ENCODE data around the gene CISD1. TPM values are rescaled to one million over a fixed set of nuclear protein-coding genes. Genes with fewer than 3 reads are reported as not detected.
"Not testable (repeated sequence)": the region's sequence is repeated elsewhere in the genome, so short reads cannot be mapped to it uniquely, and the experiment has no call there.

The CISD1 gene
- total RNA-seq = 10 to 100 TPM in 2 of 3 donors, 1 to 10 TPM in 1; 9.9 to 27.2 (median 13.2) TPM

DNA sequence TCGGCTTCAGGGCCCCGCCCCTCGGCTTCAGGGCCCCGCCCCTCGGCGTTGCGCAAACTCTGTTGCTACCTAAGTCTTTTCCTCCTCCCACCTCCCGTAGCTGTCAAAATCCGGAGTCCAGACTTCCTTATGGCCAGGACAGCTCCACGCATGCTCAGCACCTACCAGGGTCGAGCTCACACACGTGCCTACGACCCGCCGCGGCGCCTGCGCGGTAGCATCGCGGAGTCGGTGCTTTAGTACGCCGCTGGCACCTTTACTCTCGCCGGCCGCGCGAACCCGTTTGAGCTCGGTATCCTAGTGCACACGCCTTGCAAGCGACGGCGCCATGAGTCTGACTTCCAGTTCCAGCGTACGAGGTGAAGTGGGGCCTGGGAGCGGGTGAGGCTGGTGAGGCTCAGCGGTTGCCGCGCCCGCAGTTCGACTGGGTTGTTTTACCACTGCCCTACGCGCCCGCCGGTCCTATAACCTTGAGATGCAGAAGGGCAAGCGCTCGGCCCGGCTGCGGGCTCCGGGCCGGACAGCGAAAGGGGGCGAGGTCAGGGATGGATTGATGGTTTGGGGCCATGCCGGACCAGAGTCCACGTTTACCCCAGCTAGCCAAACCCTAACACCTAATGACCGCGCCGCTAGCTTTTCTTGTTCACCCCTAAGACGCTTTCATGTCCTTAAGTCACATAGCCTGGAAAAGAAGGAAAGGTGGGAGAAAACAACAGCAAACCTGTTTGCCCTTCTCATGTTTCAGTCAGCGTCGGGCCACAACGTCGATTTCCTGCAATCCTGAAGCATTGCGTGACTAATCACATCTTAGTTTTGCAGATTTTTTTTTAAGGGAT is at the start of gene CISD1:
CISD1 (plus strand) TSS at position 217 of the 836 bp plus-strand sequence; CDS start at position 329, 112 bp downstream.
- Histone ChIP-seq H3K9me3 (no peaks in the 10 kb centered on the region), H3K4me3 (peak within 1 kb of the TSS; percentile 77 to 91 (median 88)), H3K4me1 (peaks cover 0 to 5% of the 10 kb centered on the region in 2 donors), H3K27ac (peak within 1 kb of the TSS; percentile 96 to 99), H3K36me3 (no peaks in the 10 kb centered on the region), H3K27me3 (no peaks in the 10 kb centered on the region)
- intact Hi-C loops (cut with DNase I; ENCODE audit: low total_unique reads) = no loop called here
- peak; percentile 89 to 97 for DNase-seq (ENCODE audit: low spot score in 2 of 2)
- TF ChIP-seq POLR2A (IDR thresholded peaks at IDR 0.05) = peak; percentile 64
- TF ChIP-seq, protein P1, sequence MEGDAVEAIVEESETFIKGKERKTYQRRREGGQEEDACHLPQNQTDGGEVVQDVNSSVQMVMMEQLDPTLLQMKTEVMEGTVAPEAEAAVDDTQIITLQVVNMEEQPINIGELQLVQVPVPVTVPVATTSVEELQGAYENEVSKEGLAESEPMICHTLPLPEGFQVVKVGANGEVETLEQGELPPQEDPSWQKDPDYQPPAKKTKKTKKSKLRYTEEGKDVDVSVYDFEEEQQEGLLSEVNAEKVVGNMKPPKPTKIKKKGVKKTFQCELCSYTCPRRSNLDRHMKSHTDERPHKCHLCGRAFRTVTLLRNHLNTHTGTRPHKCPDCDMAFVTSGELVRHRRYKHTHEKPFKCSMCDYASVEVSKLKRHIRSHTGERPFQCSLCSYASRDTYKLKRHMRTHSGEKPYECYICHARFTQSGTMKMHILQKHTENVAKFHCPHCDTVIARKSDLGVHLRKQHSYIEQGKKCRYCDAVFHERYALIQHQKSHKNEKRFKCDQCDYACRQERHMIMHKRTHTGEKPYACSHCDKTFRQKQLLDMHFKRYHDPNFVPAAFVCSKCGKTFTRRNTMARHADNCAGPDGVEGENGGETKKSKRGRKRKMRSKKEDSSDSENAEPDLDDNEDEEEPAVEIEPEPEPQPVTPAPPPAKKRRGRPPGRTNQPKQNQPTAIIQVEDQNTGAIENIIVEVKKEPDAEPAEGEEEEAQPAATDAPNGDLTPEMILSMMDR (IDR thresholded peaks at IDR 0.05) = no peak
- TF ChIP-seq POLR2AphosphoS5 (IDR thresholded peaks at IDR 0.05) = peak; percentile 53 to 84 (median 83)

DNA sequence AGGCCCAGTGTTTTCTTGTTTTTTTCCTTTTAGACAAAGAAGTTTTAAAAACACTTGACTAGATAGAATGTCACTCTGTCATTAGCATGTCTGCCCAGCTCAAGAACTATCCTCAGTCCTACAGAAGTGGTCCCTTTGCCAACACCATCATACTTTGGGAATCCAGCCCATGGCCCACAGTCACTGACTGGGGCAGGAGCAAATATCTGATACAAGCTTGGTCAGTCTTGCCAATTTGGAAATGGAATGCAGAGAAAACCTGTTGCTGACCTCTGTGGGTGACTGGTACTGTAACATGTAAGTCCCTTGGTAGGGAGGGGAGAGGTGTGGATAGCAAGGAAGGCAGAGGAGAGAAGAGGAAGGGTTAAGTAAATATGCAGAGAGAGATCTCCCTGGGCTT is 49.1 kb upstream of the CISD1 start:
- Histone ChIP-seq H3K27ac (no peak overlapping the region), H3K4me1 (no peaks in the 10 kb centered on the region), H3K4me3 (no peak overlapping the region), H3K27me3 (no peaks in the 10 kb centered on the region), H3K9me3 (no peaks in the 10 kb centered on the region), H3K36me3 (no peaks in the 10 kb centered on the region)
- TF ChIP-seq POLR2A (IDR thresholded peaks at IDR 0.05) = no peak
- no peak for TF ChIP-seq POLR2AphosphoS5 (IDR thresholded peaks at IDR 0.05)
- TF ChIP-seq, protein P1 (IDR thresholded peaks at IDR 0.05) = no peak
- intact Hi-C loops (cut with DNase I; ENCODE audit: low total_unique reads) = no loop called here
- no peak for DNase-seq (ENCODE audit: low spot score in 2 of 2)

DNA sequence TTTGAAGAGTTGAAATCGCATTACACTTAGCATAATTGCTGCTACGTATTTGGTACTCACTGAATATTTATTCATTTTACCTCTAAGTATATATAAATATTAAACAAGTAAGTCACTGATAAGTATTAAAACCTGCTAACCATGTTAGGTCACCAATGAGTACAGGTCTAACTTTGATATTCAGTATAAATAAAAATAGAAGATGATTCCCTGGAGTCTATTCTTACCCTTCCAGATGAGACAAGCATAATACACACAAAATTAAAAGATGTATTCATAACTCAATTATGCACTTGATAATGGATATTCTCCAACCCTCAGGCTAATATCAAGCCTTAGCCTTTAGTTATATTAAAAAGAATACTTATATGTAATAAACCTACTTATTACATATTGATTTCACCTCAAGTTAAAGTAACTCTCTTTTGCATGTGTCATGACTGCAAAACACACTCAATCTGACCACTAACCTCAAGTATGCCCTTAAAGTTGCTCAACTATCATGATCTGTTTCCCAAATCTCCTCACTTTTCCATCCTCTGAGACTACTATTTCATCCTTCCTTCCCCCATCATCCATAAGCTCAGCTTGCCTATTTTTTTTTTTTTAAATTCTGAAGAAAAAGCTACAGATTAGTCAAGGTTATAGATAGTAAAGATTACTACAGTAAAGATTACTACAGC is 48.1 kb upstream of the CISD1 start:
- Histone ChIP-seq H3K36me3 (no peaks in the 10 kb centered on the region), H3K9me3 (no peaks in the 10 kb centered on the region), H3K4me1 (no peaks in the 10 kb centered on the region), H3K27ac (no peak overlapping the region), H3K27me3 (no peaks in the 10 kb centered on the region), H3K4me3 (no peak overlapping the region)
- intact Hi-C loops (cut with DNase I; ENCODE audit: low total_unique reads) = no loop called here
- TF ChIP-seq POLR2AphosphoS5 (IDR thresholded peaks at IDR 0.05) (no peak), POLR2A (IDR thresholded peaks at IDR 0.05) (no peak)
- TF ChIP-seq, protein P1 (IDR thresholded peaks at IDR 0.05) = no peak
- DNase-seq (ENCODE audit: low spot score in 2 of 2) = no peak

DNA sequence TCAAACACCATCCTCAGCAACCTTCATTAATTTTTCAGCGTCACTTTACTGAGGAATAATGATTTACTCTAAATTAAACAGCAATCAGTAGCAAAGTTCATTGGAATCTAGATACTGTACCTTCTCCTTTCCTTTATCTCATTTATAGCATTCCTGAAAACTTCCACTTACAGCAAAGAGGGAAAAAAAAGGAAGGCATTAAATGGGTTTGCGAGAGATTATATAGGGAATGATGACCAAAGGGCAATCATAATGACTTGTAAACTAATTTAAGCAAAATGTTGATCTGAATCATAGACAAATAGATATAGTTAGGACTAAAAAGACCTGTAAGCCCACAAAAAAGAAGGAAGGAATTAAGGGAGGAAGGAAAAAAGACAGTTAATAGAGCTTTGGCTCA is 43.3 kb upstream of the CISD1 start:
- Histone ChIP-seq H3K36me3 (peaks cover 4% of the 10 kb centered on the region), H3K27ac (no peak overlapping the region), H3K4me3 (no peak overlapping the region), H3K4me1 (no peaks in the 10 kb centered on the region), H3K27me3 (no peaks in the 10 kb centered on the region), H3K9me3 (no peaks in the 10 kb centered on the region)
- TF ChIP-seq POLR2A (IDR thresholded peaks at IDR 0.05) (no peak), POLR2AphosphoS5 (IDR thresholded peaks at IDR 0.05) (no peak)
- TF ChIP-seq, protein P1 (IDR thresholded peaks at IDR 0.05) = no peak
- DNase-seq (ENCODE audit: low spot score in 2 of 2) = no peak
- intact Hi-C loops (cut with DNase I; ENCODE audit: low total_unique reads) = no loop called here

DNA sequence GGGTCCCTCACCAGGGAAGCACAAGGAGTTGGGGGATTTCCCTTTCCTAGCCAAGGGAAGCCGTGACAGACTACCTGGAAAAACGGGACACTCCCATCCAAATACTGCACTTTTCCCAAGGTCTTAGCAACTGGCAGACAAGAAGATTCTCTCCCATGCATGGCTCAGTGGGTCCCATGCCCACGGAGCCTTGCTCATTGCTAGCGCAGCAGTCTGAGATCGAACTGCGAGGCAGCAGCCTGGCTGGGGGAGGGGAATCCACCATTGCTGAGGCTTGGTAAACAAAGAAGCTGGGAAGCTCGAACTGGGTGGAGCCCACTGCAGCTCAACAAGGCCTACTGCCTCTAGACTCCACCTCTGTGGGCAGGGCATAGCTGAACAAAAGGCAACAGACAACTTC is 39.1 kb upstream of the CISD1 start:
- DNase-seq (ENCODE audit: low spot score in 2 of 2); intact Hi-C loops (cut with DNase I; ENCODE audit: low total_unique reads); H3K36me3 ChIP-seq: not testable (repeated sequence)

More for the DNA sequence above, 39.1 kb upstream of the CISD1 start:
- not testable (repeated sequence) for H3K4me1 ChIP-seq, H3K9me3 ChIP-seq, H3K4me3 ChIP-seq, H3K27ac ChIP-seq, H3K27me3 ChIP-seq

Data from breast epithelium (tissue), 4 donors.